H54 (cell line): Measurements from ENCODE around the gene MPPED1.
A peak's percentile ranks its signal among the peaks of the same experiment; 100 is the strongest.

Source experiments
- DNase-seq: peaks from one replicate; pipeline ENCODE4 v3.0.0; 2011; ENCODE audit warnings: low spot score, mixed read lengths; ENCODE audit not compliant: insufficient read length
- FAIRE-seq: peaks from 3 replicates; lab custom pipeline; 2011; peaks lifted over from hg19 to GRCh38; lab: Jason Lieb, UNC
- POLR2A ChIP-seq: IDR thresholded peaks from 2 replicates; pipeline ENCODE4 v1.6.1; 2011; ENCODE audit warnings: low read depth, mild to moderate bottlenecking, low read length

Gene MPPED1

GRCh38 chr22:43385770-43386641 lies 25.8 kb upstream of the MPPED1 start:
- FAIRE-seq (peak; percentile 86), DNase-seq (peak; percentile 75)
- no peak for TF ChIP-seq POLR2A

DNA sequence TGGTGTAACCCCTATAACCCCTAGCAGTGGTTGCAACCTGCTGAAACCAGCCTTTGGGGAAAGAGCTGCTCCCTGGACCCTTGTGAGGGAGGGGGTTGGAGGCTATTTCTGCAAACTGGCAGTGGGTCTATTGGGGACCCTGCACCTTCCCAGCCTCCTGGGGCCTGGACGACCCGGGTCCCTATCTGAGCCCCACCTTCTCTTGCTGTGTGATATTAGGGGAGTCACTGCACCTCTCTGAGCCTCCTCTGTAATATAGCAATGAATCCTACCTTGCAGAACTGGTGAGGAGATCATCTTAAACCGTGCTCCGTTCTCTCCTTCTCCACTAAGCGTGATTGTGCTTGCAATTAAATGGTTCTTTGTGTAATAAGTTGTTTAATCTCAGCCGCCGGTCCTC lies 24.0 kb upstream of the MPPED1 start:
- TF ChIP-seq POLR2A = no peak
- no peak for FAIRE-seq
- DNase-seq = no peak

DNA sequence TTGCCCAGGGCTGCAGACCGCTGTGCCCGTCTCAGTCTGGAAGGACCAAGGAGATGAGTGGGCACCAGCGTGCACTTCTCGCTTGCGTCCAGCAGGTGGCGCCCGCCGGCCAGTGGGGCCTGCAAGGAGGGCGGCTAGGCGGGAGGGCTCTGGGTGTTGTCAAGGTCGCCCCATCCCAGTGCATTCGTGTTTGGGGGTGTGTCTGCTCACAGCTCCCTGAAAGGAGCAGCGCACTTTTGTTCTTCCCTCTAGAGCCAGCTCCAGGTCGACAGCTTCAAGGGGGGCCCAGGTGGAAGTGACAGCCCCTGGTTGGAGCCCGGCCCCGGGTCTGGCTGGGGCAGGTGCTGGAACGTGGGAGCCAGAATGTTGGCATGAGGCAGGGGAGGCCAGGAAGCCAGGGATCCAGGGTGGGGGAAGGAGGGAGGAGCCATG lies 23.4 kb upstream of the MPPED1 start:
- no peak for TF ChIP-seq POLR2A
- DNase-seq (peak; percentile 66), FAIRE-seq (no peak)

DNA sequence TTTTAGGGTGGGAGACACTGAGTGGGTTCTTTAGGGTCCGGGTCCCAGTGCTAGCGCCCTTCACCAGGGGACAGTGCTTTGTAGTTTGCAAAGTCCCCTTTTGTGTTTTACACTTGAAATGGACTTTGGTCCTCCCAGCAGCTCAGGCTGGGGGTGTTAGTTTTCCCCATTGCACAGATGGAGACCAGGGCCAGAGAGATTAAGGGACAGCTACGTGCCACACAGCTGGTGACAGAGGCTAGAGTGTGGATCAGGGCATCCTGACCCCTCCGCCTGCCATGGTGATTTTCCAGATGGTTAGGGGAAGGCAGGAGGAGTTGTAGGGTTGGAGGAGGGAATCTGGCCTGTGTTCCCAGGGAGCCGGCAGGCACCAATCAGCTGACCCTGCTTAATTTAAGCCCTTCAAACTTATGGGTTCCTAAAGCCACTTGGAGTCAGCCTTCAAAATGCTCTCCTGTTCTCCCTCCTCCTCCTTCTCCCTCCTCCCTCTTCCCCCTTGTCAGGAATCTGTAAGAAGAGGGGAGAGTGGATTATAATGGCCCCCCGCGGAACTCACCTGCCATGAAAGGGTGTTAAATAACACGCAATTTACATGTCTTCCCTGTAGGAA lies 22.5 kb upstream of the MPPED1 start:
- DNase-seq (no peak), FAIRE-seq (no peak)
- TF ChIP-seq POLR2A = no peak

DNA sequence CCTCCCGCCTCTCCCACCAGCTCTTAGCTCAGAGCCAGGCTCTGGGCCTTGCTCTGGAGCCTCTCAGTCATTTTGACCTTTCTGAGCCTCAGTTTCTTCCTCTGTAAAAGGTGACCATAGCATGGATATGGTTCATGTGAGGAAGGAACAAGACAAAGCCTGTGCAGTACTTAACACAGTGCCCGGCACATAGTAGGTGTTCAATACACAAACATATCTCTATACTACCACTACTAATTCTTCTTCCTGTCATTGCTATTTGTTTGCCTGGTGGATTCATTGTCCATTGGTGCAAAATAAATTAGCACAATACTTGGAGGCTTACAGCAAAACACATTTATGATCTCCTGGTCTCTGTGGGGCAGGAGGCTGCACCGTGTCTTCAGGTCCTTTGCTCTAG lies 21.6 kb upstream of the MPPED1 start:
- FAIRE-seq = no peak
- no peak for TF ChIP-seq POLR2A
- DNase-seq = no peak

DNA sequence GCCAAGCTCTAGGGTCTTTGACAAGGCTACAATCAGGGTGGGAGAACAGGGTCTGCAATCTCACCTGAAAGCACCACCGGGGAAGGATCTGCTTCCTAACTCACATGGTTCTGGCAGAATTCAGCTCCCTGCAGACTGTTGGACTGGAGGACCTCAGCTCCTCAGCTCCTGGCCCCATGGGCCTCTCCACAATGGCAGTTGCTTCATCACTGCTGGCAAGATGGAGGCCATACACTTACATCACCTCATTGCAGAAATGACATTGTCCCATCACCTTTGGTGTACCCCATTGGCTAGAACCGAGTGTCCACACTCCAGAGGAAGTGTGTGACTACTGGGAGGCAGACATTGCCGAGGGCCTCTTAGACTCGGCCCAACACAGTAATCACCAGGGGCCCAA lies 20.9 kb upstream of the MPPED1 start:
- no peak for FAIRE-seq
- DNase-seq = no peak
- TF ChIP-seq POLR2A = no peak

DNA sequence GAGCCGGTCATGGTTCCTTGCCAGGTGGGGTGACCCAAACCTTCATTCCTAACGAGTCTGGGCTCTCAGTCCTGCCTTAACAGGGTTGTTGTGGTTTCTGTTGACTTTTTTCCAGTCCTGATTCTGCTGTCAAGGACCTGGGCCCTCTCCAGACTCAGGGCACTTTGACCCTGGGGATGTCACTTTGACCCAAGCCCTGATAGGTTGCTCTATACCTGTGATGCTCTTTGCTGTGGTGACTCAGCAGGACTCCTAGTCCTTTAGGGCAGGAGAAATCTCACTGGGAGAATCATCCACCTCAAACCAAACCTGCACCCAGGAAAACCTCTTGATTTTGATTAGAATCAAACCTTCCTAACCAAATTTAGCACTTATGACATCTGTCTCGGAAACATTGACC lies 20.5 kb upstream of the MPPED1 start:
- no peak for DNase-seq
- no peak for TF ChIP-seq POLR2A
- no peak for FAIRE-seq

- FAIRE-seq (no peak), DNase-seq (no peak)
- TF ChIP-seq POLR2A = no peak
These were observed 19.3 kb upstream of the MPPED1 start for GRCh38 chr22:43392385-43392989.

- DNase-seq (no peak), FAIRE-seq (no peak)
- TF ChIP-seq POLR2A = no peak
These were observed 18.5 kb upstream of the MPPED1 start for GRCh38 chr22:43393132-43393843.

DNA sequence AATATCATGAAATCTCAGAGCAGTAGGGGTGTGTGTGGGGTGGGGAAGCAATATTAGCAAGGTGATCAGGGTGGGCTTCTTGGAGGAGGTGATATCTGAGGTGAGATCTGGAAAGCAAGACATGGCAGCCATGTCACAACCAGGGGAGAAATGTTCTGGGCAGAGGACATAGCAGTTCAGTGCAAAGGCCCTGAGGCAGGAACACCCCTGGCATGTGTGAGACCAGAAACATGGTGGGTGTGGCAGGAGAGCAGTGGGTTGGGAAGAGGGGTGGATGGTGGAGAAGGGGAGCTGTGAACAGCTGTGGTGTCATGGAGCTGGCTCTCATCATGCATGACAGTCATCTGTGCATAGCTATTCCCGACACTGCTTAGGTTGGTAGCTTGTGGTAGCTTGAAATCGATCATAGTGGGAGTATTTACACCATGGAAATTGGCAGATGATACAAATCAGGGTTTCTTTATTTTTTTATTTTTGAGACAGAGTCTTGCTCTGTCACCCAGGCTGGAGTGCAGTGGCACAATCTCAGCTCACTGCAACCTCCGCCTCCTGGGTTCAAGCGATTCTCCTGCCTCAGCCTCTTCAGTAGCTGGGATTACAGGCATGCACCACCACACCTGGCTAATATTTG lies 17.9 kb upstream of the MPPED1 start:
- no peak for FAIRE-seq
- no peak for TF ChIP-seq POLR2A
- no peak for DNase-seq

DNA sequence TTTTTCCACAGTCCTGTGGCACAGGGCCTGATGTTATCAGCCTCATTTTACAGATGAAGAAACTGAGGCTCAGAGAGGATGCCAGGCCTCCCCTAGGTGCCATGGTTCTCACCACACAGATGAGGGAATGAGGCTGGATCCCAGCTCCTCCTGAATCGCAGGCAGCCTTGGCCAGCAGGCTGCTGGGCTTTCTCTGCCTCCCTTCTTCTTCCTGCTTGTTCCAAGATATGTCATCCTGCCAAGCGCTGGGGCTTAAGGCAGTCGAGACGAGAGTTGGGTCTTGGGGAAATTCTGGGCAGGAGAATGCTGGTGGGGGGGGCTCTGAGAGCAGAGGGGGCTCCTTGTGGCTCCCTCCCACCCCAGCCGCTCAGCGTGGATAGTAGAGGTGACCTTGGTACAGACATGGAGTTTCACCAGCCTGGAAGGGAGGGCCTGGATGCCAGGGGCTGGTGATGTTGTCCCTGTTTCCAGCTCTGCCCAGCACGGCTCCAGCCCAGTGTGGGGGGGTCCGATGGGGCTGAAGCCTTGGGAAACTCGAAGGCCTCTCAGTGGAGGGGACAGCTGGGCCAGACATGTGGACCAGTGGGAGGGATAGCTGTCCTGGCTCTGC lies 16.6 kb upstream of the MPPED1 start:
- no peak for FAIRE-seq
- no peak for DNase-seq
- TF ChIP-seq POLR2A = no peak

DNA sequence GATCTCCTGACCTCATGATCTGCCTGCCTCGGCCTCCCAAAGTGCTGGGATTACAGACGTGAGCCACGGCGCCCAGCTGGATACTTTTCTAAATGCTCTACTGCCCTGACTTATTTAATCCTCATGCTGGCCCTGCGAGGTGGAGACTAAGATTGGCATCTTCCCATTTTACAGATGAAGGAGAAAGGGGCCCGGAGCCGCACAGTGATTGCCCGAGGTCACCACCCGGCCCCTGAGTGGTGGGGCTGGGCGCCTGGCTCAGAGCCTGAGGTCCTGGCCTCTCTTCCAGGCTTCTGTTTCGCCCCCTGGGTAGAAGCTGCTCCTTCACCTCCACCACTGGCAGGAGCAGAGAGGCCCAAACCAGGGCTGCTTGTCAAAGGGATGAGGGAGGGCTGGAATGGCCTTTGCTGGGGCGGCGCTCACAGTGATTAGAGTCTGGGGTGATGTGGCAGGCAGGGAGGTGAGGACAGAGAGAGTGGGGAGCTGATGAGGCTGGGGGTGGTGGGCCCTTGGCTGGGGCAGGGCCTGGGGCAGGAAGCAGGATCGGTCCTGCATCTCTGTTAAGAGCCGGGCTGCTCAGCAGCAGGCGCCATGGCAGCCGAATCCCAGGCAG lies 15.4 kb upstream of the MPPED1 start:
- DNase-seq (no peak), FAIRE-seq (no peak)
- TF ChIP-seq POLR2A = no peak
